ELR (cell line): ENCODE data around the gene GGCX.
"Not testable (repeated sequence)": the region's sequence is repeated elsewhere in the genome, so short reads cannot be mapped to it uniquely, and the experiment has no call there.

Experiments
- DNase-seq: peaks from one replicate; pipeline ENCODE4 v3.0.0-alpha.2; 2015; ENCODE audit warnings: low read depth

The GGCX gene

GRCh38 chr2:85575739-85576138, 14.4 kb upstream of the GGCX start:
- no peak for DNase-seq

- no peak for DNase-seq
Measured at GRCh38 chr2:85566265-85566664, 5.0 kb upstream of the GGCX start.

GRCh38 chr2:85564144-85564563, 2.9 kb upstream of the GGCX start:
- no peak for DNase-seq

DNA sequence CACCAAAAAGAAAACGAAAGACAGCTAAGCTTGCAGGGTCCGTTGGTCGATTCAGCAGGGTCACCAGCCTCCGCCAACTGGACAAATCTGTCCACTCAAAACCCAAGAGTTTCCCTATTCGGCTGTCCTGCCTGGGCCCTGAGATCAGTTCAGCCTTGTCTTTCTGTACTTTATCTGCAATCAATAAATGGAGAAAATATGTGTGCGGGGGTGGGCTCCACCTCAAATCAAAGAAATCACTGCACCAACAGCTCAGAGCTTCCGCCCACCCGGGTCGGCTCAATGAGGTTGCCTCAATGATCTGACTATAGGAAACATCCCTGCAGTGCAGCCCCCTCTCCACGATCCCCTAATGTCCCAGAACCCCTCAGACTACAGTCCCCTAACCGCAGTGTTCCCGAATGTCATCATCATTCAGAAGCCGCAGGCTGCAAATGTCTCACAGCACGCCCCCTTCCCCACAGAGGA, 447 bp downstream of the GGCX start:
- DNase-seq: no peak

DNA sequence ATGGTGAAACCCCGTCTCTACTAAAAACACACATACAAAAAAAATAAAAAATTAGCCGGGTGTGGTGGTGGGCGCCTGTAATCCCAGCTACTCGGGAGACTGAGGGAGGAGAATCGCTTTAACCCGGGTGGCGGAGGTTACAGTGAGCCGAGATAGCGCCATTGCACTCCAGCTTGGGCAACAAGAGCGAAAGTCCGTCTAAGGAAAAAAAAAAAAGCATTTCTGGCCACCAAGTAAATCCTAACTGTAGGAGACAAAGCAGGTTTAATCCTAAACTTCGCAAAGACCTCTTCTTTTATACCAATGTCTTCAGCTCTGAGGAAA, 928 bp downstream of the GGCX start:
- DNase-seq: not testable (repeated sequence)

- no peak for DNase-seq
Measured at GRCh38 chr2:85558160-85558559, 3.1 kb downstream of the GGCX start.

DNA sequence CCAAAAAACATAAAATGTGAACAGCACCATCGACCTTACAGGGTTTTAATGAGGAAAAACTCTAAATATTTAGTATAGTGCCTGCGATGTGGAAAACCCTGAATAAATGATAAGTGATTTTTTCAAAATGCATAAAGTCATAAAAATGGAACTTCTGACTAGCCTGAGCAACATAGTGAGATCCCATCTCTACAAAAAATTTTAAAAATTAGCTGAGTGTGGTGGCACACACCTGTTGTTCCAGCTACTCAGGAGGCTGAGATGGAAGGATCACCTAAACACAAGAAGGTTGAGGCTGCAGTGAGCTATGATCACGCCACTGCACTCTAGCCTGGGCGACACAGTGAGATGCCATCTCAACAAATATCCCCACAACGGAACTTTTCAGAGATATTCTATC, 4.2 kb downstream of the GGCX start:
- DNase-seq: no peak

GRCh38 chr2:85554980-85555612, 6.2 kb downstream of the GGCX start:
- no peak for DNase-seq

DNA sequence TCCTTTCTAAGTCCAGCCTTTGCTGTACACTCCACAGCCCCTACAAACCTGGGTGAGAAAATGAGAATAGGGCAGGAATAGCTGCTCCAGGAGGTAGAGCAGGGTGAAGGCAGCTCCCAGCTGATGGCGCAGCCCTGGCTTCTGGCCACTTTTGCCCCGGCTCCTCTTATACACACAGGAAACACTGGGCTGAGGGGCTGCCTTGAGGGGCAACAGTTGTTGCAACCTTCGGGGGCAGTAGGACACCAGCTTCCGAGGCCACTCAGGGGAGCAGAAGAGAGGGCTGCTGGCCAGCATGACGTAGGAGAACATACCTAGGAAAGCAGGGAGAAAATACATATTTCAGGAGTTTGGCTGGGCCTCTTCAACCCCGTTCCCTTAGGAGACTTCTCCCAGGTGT, 8.1 kb downstream of the GGCX start:
- DNase-seq: no peak

DNA sequence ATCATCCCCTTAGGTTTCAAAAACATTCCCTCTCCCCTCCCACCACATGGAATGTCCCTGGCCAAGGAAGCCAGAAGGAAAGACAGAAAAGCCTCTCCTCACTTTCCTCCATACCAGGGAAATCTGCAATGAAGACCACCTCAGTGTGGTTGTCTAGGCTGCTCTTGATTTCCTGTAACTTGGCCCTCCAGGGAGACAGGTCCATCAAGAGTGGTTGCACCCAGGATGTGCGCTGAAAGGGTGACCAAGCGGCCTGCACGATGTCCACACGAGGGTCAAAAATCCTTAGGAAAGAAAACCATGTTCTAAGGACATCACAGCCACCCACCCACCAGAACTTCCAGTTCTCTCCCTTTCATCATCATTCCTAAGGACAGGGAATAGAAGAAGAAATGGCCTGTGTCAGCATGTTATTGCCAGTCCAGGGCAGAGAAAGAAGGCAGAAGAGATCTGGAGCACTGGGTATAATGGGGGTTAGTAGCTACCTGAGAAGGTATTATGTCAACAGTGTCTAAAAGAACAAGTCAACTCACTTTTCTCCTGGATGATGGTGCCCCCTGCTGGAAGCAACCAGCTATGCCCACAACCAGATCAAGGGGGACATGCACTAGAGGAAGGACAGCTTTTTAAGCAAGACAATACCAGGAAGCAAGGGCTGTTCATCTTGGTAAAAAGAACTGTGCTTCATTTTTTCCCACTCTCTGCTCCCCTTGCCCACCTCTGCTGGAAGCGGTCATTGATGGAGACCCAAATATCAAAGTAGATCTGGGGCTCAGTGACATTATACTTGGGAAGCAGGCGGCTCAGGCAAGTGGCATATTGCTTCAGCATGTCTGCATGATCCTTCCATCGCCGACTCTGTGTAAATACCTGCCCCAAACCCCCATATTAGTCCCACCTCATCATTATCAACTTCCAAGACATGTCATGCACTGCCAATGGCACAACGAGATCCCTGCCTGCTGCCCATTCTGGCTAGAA, 9.3 kb downstream of the GGCX start:
- DNase-seq: peak; percentile 80

DNA sequence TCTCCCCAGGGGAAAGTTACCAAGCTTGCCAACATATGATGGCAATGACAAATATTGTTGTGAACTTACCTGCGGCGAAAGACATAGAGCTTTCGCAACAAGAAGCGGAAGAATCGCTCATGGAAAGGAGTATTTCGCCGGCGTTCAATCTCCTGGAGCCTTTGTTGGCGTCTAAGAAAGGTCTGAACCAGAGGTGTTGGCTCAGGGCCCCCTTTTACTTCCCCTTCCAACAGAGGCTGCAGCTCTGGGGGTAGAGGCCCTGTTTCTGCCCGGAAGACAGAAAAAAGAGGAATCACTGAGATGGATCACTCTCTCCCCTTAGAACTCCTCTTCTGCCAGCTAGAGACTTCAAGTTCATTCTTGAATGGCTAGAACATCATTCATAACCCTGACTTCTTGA, 10.8 kb downstream of the GGCX start:
- DNase-seq: no peak

- peak; percentile 96 for DNase-seq
Measured at GRCh38 chr2:85549826-85550225, 11.5 kb downstream of the GGCX start.

GRCh38 chr2:85549095-85549494, 12.2 kb downstream of the GGCX start:
- no peak for DNase-seq

- DNase-seq: no peak
Measured at GRCh38 chr2:85548608-85548900, 12.7 kb downstream of the GGCX start.

DNA sequence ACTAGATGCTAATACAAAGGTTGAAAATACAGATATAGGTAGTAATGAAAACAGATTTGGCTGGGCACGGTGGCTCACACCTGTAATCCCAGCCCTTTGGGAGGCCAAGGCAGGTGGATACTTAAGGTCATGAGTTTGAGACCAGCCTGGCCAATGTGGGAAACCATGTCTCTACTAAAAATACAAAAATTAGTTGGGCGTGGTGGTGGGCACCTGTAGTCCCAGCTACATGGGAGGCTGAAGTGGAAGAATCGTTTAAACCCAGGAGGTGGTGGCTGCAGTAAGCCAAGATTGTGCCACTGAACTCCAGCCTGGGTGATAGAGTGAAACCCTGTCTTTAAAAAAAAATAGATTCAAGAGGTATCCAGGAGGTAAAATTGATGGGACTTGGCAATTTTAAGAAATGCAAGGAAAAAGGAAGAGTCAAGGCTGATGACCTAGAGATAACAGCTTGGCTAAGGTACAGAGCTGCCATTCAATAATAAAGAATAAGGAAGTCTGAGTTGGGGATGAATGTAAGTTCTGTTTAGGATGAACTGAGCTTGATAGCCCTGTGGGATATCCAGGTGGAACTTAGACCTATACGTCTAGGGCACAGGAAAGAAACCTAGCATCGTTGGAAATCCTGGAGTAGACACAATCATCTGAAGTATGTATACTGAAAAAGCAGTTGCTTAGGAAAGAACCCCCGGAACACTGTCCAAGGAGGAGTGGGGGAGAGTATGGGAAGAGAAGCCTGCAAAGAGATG, 13.3 kb downstream of the GGCX start:
- DNase-seq: no peak

DNA sequence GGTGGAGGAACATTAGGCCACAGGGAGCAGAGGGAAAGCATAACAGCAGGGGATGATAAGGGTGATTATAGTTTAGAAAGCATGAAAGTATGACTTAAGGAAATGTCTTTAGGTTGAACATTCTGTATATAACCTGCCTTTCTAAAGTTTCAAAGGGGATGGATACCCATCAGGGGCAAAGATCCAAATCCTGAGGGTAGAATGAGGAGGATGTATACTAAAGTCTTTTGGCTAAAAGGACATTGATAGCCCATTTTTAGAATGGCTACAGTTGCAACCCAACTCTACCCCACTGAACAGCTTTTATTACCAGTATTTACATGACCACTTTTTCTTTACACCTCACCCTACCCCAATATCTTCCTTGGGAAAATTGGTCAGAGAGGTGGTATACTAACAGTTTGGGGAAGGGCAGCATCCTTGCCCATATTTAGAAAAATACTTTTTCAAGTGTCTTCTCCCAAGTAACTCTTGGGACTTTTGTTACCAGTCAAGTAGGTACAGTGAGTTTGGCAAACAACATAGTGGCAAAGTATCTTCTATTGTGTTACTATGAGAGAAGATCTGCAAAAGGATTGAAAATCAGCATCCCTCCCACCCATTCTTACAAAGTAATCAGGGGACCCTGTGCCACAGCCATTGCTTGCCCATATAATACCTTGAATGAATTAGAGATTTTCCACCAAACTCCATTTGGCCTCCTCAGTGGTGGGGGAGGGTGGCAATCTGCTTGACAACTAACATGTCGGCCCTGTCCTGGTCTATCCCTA, 14.0 kb downstream of the GGCX start:
- no peak for DNase-seq

GRCh38 chr2:85545780-85546240, 15.5 kb downstream of the GGCX start:
- DNase-seq: peak; percentile 38

- DNase-seq: not testable (repeated sequence)
Measured at GRCh38 chr2:85544915-85545779, 16.1 kb downstream of the GGCX start.

- not testable (repeated sequence) for DNase-seq
Measured at GRCh38 chr2:85544254-85544691, 17.0 kb downstream of the GGCX start.

GRCh38 chr2:85542777-85543176, 18.5 kb downstream of the GGCX start:
- no peak for DNase-seq
